Stimulated activated CD4-positive, alpha-beta T cell treated with anti-CD3 and anti-CD28 coated beads, Interleukin-1b, Interleukin-23, amount 100 ng/mL, for 1 hour (primary cell): Measurements from ENCODE around the gene CA5A.

ENCODE experiments used
- DNase-seq, 2 donors: peaks; one replicate each; pipeline ENCODE4 v3.0.0-alpha.2; 2020; ENCODE audit warnings: low read depth in 2 of 2

The CA5A gene

GRCh38 chr16:87963400-87963799 is 27.1 kb upstream of the CA5A start:
- peak; percentile 24 to 41 for DNase-seq

- no peak for DNase-seq
These were observed 25.3 kb upstream of the CA5A start for GRCh38 chr16:87961623-87962022.

- no peak for DNase-seq
These were observed 24.5 kb upstream of the CA5A start for GRCh38 chr16:87960852-87961251.

- DNase-seq, result no peak
These were observed 24.0 kb upstream of the CA5A start for GRCh38 chr16:87960296-87960695.

- DNase-seq, result no peak
These were observed 23.2 kb upstream of the CA5A start for GRCh38 chr16:87959391-87959990.

GRCh38 chr16:87958632-87959031 is 22.3 kb upstream of the CA5A start:
- no peak for DNase-seq

- DNase-seq, result no peak
These were observed 21.2 kb upstream of the CA5A start for GRCh38 chr16:87957296-87958094.

GRCh38 chr16:87956365-87957231 is 20.3 kb upstream of the CA5A start:
- peak; percentile 24 to 30 for DNase-seq

GRCh38 chr16:87956098-87956364 is 19.7 kb upstream of the CA5A start:
- no peak for DNase-seq

GRCh38 chr16:87955302-87956097 is 19.2 kb upstream of the CA5A start:
- DNase-seq, result no peak

- no peak for DNase-seq
These were observed 18.5 kb upstream of the CA5A start for GRCh38 chr16:87954826-87955225.

GRCh38 chr16:87954361-87954760 is 18.0 kb upstream of the CA5A start:
- DNase-seq, result no peak

- DNase-seq, result no peak
These were observed 17.2 kb upstream of the CA5A start for GRCh38 chr16:87953308-87954215.

- no peak for DNase-seq
These were observed 16.4 kb upstream of the CA5A start for GRCh38 chr16:87952751-87953150.

- peak in 1 of 2 donors; percentile 8 for DNase-seq
These were observed 15.5 kb upstream of the CA5A start for GRCh38 chr16:87951552-87952538.

GRCh38 chr16:87950765-87951551 is 14.6 kb upstream of the CA5A start, which contains the start of gene BANP:
TSS of gene BANP (plus strand) at chr16:87951434. CDS start at chr16:87975116, 23,682 bp downstream.
- peak; percentile 86 to 97 for DNase-seq

- no peak for DNase-seq
These were observed 12.9 kb upstream of the CA5A start for GRCh38 chr16:87949071-87949744.

- no peak for DNase-seq
These were observed 12.4 kb upstream of the CA5A start for GRCh38 chr16:87948735-87949070.
